GM12875 (cell line): Measurements from ENCODE around the gene LYPD5.
A peak's percentile ranks its signal among the peaks of the same experiment; 100 is the strongest.

Experiments used
- H3K4me3 ChIP-seq: one replicate; pipeline ENCODE4 v1.5.1; 2011; ENCODE audit warnings: low read depth, low read length, control low read depth
- TF ChIP-seq, protein P1 (sequence below): IDR thresholded peaks from 2 replicates; pipeline ENCODE4 v1.5.1; 2011; ENCODE audit warnings: low read depth, mild to moderate bottlenecking, control low read depth, inconsistent platforms, low read length, moderate library complexity, borderline replicate concordance; ENCODE audit not compliant: insufficient read depth

Gene LYPD5

DNA sequence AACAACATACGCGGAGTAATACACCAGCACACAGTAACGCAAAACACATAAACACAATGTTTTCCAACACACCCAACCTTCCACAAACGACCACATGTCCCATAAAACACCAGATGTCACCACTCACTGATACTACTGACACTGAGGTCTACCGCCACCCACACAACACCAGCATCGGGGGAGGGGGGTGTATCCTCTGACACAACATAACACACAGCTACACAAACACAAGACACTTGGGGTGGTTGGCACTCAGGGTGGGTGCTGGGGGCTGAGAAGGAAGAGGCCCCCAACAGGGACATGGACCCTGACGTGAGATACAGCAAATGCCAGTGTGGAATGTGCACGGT, 20.0 kb downstream of the LYPD5 start:
- peak overlapping the region; percentile 36 for H3K4me3 ChIP-seq

DNA sequence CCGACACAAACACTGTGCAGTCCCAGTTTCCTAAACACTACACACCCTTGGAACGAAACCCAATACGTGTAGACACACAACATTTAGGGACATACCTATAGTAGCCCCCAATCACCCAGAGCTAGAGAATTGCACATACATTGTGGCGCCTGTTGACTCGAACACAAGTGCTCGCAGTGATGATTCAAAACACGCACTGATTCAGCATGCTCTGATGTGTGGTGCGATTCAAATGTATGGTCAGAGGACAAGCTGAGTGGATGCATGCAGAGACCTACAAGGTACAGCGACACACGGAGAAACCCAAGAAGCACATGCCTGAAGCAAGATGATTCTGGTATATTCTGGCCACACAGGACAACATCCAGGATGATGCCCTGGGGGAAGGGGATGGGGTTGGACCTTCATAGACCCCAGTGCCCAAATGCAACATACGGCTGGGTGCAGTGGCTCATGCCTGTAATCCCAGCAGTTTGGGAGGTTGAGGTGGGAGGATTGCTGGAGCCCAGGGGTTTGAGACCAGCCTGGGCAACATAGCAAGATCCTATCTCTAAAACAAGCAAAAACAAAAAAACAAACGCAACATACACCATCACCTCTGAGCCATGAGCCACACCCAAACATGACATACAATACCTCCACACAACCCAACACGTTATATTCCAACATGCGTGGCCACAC, 20.5 kb downstream of the LYPD5 start:
- peak overlapping the region; percentile 84 for H3K4me3 ChIP-seq
- TF ChIP-seq, protein P1, sequence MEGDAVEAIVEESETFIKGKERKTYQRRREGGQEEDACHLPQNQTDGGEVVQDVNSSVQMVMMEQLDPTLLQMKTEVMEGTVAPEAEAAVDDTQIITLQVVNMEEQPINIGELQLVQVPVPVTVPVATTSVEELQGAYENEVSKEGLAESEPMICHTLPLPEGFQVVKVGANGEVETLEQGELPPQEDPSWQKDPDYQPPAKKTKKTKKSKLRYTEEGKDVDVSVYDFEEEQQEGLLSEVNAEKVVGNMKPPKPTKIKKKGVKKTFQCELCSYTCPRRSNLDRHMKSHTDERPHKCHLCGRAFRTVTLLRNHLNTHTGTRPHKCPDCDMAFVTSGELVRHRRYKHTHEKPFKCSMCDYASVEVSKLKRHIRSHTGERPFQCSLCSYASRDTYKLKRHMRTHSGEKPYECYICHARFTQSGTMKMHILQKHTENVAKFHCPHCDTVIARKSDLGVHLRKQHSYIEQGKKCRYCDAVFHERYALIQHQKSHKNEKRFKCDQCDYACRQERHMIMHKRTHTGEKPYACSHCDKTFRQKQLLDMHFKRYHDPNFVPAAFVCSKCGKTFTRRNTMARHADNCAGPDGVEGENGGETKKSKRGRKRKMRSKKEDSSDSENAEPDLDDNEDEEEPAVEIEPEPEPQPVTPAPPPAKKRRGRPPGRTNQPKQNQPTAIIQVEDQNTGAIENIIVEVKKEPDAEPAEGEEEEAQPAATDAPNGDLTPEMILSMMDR: no peak

More for the DNA sequence above, 20.0 kb downstream of the LYPD5 start:
- TF ChIP-seq, protein P1: no peak

DNA sequence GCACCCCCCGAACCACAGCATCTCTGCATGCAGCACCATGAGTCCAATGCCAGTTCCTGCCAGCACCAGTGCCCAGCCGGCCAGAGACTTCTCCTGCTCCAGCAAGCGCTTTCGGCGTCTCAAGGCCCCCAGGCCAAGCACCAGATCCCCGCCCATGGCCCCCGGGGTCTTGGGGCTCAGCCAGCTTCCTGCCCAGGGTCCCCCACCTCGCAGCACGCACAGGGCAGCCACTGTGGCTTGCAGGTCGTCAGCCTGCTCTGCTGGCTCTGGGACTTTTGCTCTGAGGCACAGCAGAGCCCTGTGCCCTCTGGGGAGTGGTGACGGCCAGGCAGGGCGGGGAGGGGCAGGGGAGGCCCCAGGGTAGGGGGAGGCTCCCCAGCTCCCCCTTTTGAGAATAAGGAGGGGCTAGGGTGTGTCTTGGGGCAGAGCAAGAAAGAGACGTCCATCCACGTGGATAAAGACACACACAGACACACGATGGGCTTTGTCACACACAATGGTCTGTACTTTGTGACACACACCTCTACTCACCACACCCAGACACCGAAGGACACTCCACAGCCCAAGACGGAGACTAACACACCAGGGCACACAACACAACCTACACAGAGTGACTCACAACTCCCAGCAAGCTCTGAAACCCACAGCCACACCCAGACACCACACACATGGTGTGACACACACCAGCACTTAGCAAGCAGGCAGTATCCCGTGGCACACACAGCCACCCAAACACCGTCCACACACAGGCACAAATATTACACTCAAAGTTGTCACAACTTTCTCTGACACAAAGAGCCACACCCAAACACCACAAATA, 21.3 kb downstream of the LYPD5 start, which contains the start of gene KCNN4:
Gene KCNN4, minus strand, starts transcription at position 268 of the 820 bp plus-strand sequence. Its CDS starts 112 bp downstream, at position 156.
- TF ChIP-seq, protein P1: no peak
- peak within 1 kb of the TSS; percentile 84 for H3K4me3 ChIP-seq

DNA sequence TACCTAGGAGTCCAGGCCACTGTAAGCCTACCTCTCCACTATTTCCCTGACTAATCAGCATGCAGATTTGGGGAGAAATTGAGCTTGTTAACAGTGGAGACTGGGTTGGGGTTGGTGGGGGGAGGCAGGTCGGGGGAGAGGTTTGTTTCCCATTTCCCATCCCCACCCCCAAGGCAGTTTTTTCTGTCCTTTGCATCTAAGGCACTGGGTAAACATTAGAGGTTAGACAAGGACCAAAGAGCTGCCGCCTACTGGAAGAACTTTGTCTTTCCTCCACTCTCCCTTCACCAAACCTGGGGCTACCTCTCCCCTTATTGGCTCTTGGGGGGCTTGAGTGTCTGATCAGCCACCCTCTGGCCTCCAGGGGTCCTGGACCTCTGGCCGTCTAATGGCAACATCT, 22.4 kb downstream of the LYPD5 start:
- H3K4me3 ChIP-seq: peak overlapping the region; percentile 84
- TF ChIP-seq, protein P1: peak; percentile 52; the same call in 1 of the 2 replicates

DNA sequence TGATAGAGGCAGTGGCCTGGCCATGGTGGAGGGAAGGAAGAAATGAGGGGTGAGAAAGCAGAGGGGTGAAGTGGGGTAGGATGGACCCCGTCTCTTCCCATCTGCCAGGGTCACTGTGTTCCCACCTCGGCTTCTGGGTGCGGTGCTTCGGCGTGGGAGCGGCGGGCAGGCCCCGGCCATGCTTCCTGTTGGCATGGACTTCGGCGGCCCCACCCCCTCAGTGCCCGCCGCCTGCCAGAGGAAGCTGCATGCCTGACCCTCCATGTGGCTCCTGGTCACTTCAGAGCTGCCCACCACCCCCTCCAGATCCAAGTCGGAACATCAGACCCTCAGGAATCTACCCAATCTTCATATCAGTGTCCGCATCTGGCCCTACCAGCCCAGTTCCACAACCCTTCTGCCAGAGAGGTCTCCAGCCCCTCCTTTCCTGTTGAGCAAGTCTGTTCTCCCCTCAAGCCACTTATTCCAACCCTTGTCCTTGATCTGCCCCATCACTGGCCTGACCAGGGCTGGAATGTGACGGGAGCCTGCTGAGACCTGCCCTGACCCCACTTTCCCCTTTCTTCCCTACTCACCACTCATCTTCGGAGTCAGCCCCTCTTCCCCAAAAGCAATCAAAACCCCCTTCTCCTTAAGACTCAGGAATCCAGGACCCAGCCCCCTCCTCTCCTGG, 23.0 kb downstream of the LYPD5 start:
- peak overlapping the region; percentile 84 for H3K4me3 ChIP-seq

DNA sequence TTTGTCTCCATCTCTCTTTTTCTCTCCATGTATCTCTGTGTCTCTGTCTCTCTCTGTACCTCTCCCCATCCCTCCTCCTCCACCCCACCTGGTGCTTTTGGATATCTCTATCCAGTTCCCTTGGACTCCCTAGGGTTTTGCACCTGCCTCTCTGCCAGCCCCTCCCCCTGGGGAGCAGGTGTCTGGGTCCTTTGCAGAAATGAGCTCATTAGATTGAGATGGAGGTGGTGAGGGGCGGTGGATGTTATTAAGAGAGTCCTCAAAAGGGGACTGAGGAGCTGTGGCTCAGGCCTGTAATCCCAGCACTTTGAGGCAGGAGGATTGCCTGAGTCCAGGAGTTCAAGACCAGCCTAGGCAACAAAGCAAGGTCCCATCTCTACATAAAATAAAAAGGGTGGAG, 23.6 kb downstream of the LYPD5 start:
- TF ChIP-seq, protein P1: no peak
- H3K4me3 ChIP-seq: peak overlapping the region; percentile 84

More for the DNA sequence above, 23.0 kb downstream of the LYPD5 start:
- TF ChIP-seq, protein P1: no peak
